K562 (cell line): ENCODE data around the gene SNX18. TPM values are rescaled to one million over a fixed set of nuclear protein-coding genes. Genes with fewer than 3 reads are reported as not detected.

Experiments
- ATAC-seq: fragments of 200-7000 bp; cut with Tn5 transposase; 3 replicates; pipeline ENCODE4 v1.9.1; 2020; ENCODE audit warnings: moderate library complexity
- BruUV-seq: library from RNA; stranded (reverse); fragments of 400-500 nt; replicated peaks from 2 replicates; lab custom pipeline; 2021; lab: Mats Ljungman, UMichigan
- CTCF ChIA-PET: fragments of 300-600 bp; formaldehyde crosslinking; extraction: SDS; loops from one replicate; lab custom pipeline; 2021; ENCODE audit warnings: low intra/inter-chr PET ratio; lab: Yijun Ruan, JAX
- POLR2A ChIA-PET: fragments of 300-600, 350-650 bp; sonication (Branson Sonifier 250); formaldehyde crosslinking; extraction: SDS; loops from one replicate; lab custom pipeline; 2021; ENCODE audit warnings: antibody characterized with exemption, inconsistent platforms; lab: Yijun Ruan, JAX
- DNase-seq, 4 experiments: peaks; one replicate each; pipeline versions ENCODE4 v3.0.0 to v3.0.0-alpha.2; 2011 to 2018; ENCODE audit warnings: low spot score in 3 of 4, mixed read lengths in 3 of 4; ENCODE audit errors: extremely low read depth in 1 of 4
- FAIRE-seq: peaks from 2 replicates; lab custom pipeline; 2011; peaks lifted over from hg19 to GRCh38; lab: Jason Lieb, UNC
- H2AFZ ChIP-seq: 2 replicates; pipeline ENCODE4 v1.6.0; 2011; ENCODE audit warnings: low read depth, low read length, control low read depth, inconsistent platforms
- H3K27ac ChIP-seq: fragments of 200-600 bp; 3 replicates; pipeline ENCODE4 v1.8.0; 2011; ENCODE audit warnings: low read depth, mild to moderate bottlenecking, control low read depth, inconsistent platforms, low read length, moderate library complexity, mixed read lengths; ENCODE audit errors: extremely low read depth
- H3K27me3 ChIP-seq, 2 experiments: fragments of 300-600 bp in 1 of 2; 2 replicates in 1 of 2; 3 replicates in 1 of 2; pipeline versions ENCODE4 v1.6.0 to v1.8.0; 2011; ENCODE audit warnings: inconsistent platforms in 2 of 2, low read length in 2 of 2, mild to moderate bottlenecking in 1 of 2, mixed read lengths in 1 of 2, moderate library complexity in 1 of 2; ENCODE audit not compliant: control insufficient read depth in 2 of 2, insufficient read depth in 2 of 2
- H3K36me3 ChIP-seq: fragments of 300-600 bp; 3 replicates; pipeline ENCODE4 v1.8.0; 2011; ENCODE audit warnings: mild to moderate bottlenecking, low read length, inconsistent platforms; ENCODE audit not compliant: control insufficient read depth, insufficient read depth
- H3K4me1 ChIP-seq, 2 experiments: fragments of 200-600 bp in 1 of 2; replicated peaks in 1 of 2; 2 replicates in 1 of 2; 3 replicates in 1 of 2; pipeline versions ENCODE4 v1.5.1 to v1.8.0; 2011; ENCODE audit warnings: inconsistent platforms in 2 of 2, low read length in 2 of 2, mild to moderate bottlenecking in 1 of 2, mixed read lengths in 1 of 2, moderate library complexity in 1 of 2; ENCODE audit not compliant: control insufficient read depth in 2 of 2, insufficient read depth in 2 of 2
- H3K4me2 ChIP-seq: 2 replicates; pipeline ENCODE4 v1.6.1; 2011; ENCODE audit warnings: low read length, control low read depth, inconsistent platforms, mixed read lengths; ENCODE audit not compliant: insufficient read depth
- H3K4me3 ChIP-seq: fragments of 200-600 bp; sonication (generic), shearing (Covaris generic); 2 replicates; pipeline ENCODE4 v1.5.1; 2016; ENCODE audit warnings: control low read depth, inconsistent platforms
- H3K79me2 ChIP-seq: fragments of 200-600 bp; 3 replicates; pipeline ENCODE4 v1.8.0; 2011; ENCODE audit warnings: low read length, inconsistent platforms; ENCODE audit not compliant: control insufficient read depth, insufficient read depth
- H3K9ac ChIP-seq, 2 experiments: 2 replicates each; pipeline versions ENCODE4 v1.6.0 to v1.6.1; 2011; ENCODE audit warnings: low read depth in 2 of 2, low read length in 2 of 2, control low read depth in 1 of 2, inconsistent platforms in 1 of 2, mild to moderate bottlenecking in 1 of 2, mixed read lengths in 1 of 2; ENCODE audit not compliant: insufficient read depth in 1 of 2
- H3K9me1 ChIP-seq: one replicate; pipeline ENCODE4 v1.6.0; 2011; ENCODE audit warnings: inconsistent platforms, mild to moderate bottlenecking, low read length, moderate library complexity; ENCODE audit not compliant: control insufficient read depth, insufficient read depth
- H3K9me3 ChIP-seq: replicated peaks from 2 replicates; pipeline ENCODE4 v1.5.1; 2011; ENCODE audit warnings: low read depth, low read length, inconsistent platforms; ENCODE audit not compliant: control insufficient read depth, insufficient read depth
- H4K20me1 ChIP-seq: replicated peaks from 2 replicates; pipeline ENCODE4 v1.6.1; 2011; ENCODE audit warnings: low read length, inconsistent platforms, mixed read lengths; ENCODE audit not compliant: control insufficient read depth, insufficient read depth
- CBX2 ChIP-seq: fragments of 200-600 bp; sonication (generic); IDR thresholded peaks from one replicate; pipeline ENCODE4 v1.6.1; 2012; ENCODE audit warnings: mild to moderate bottlenecking, low read length, inconsistent platforms; ENCODE audit not compliant: insufficient read depth, poor library complexity, severe bottlenecking
- E2F3 ChIP-seq: fragments of 250-450 bp; sonication (Bioruptor Pico); IDR thresholded peaks from 2 replicates; pipeline ENCODE4 v1.4.0; 2020; ENCODE audit warnings: mild to moderate bottlenecking
- FUS ChIP-seq: fragments of 200-400 bp; formaldehyde crosslinking; optimal IDR thresholded peaks from 2 replicates; pipeline ENCODE3; 2017; ENCODE audit warnings: low read depth, low read length
- KAT8 ChIP-seq: fragments of 450-650 bp; IDR thresholded peaks from 2 replicates; pipeline ENCODE4 v1.6.1; 2016; ENCODE audit warnings: low read depth, mild to moderate bottlenecking
- RAD21 ChIP-seq, 2 experiments: fragments of 250-450 bp in 1 of 2; fragments of 450-650 bp in 1 of 2; sonication (Bioruptor Pico) in 1 of 2; formaldehyde crosslinking in 1 of 2; IDR thresholded peaks in 1 of 2; conservative IDR thresholded peaks in 1 of 2; 2 replicates each; pipeline versions ENCODE4 v1.4.0 to v1.8.0; 2020 to 2022; ENCODE audit warnings: mild to moderate bottlenecking in 2 of 2, moderate library complexity in 1 of 2
- RCOR1 ChIP-seq, 2 experiments: IDR thresholded peaks; 2 replicates each; pipeline ENCODE4 v1.6.1; 2012; ENCODE audit warnings: low read depth in 2 of 2, low read length in 2 of 2, borderline replicate concordance in 1 of 2, improper control_type of control experiment in 1 of 2
- RFX1 ChIP-seq: fragments of 450-650 bp; IDR thresholded peaks from 2 replicates; pipeline ENCODE4 v1.6.1; 2016; ENCODE audit warnings: mild to moderate bottlenecking, moderate library complexity
- SETDB1 ChIP-seq: IDR thresholded peaks from one replicate; pipeline ENCODE4 v1.6.1; 2012; ENCODE audit warnings: low read length, control low read depth, inconsistent platforms
- SPI1 ChIP-seq: IDR thresholded peaks from 2 replicates; pipeline ENCODE4 v1.6.1; 2011; ENCODE audit warnings: low read depth, low read length, control low read depth, borderline replicate concordance
- ZNF507 ChIP-seq: conservative IDR thresholded peaks from 2 replicates; pipeline ENCODE4 v1.6.1; 2017; ENCODE audit warnings: missing genetic modification characterization, missing compliant biosample characterization
- WGBS: fragments of 100-300 bp; shearing (Covaris generic); methylation state at CpG from one replicate; pipeline ENCODE4 v1.1.6; 2016; ENCODE audit warnings: low coverage, mixed read lengths; ENCODE audit not compliant: insufficient coverage; ENCODE audit errors: missing lambda C conversion rate; 5-methylcytosine and 5-hydroxymethylcytosine counted together
- in situ Hi-C: fragments of 300-500 bp; cut with MboI; formaldehyde crosslinking; loops from 4 replicates; pipeline ENCODE4 v1.15.0; 2018; ENCODE audit warnings: inconsistent platforms, mixed read lengths
- intact Hi-C: fragments of 100-400 bp; cut with micrococcal nuclease; formaldehyde crosslinking; loops from 2 replicates; pipeline ENCODE4 v1.14.2; 2022
- polyA plus RNA-seq, 8 experiments: library from polyadenylated mRNA; depleted of rRNA in 4 of 8; stranded (reverse) in 5 of 8; unstranded in 3 of 8; fragments of >200 nt; fragmentation: Nextera tagmentation in 2 of 8; fragmentation: Illumina TruSeq in 1 of 8; extraction: Ambion mirVana in 2 of 8; extraction: Trizol in 1 of 8; gene quantifications; 2 replicates each; pipeline versions ENCODE4 v1.2.1 to v1.2.3, GENCODE V29; 2011 to 2014; ENCODE audit warnings: inconsistent platforms in 1 of 8, missing spikeins in 1 of 8
- total RNA-seq, 7 experiments: library from RNA; depleted of rRNA in 6 of 7; stranded (reverse); fragments of >200 nt in 6 of 7; fragmentation: Illumina TruSeq in 2 of 7; extraction: Trizol in 2 of 7; gene quantifications; 2 replicates each; pipeline versions ENCODE4 v1.2.1 to v1.2.3, GENCODE V29; 2011 to 2021; ENCODE audit warnings: low replicate concordance in 1 of 7
- TF ChIP-seq, protein P1 (sequence below): sonication (generic); formaldehyde crosslinking; IDR thresholded peaks from 2 replicates; pipeline ENCODE4 v1.9.0; 2022; ENCODE audit warnings: mild to moderate bottlenecking, missing genetic modification reagents
- TF ChIP-seq, protein P2 (sequence below): sonication (generic); formaldehyde crosslinking; IDR thresholded peaks from 2 replicates; pipeline ENCODE4 v1.8.0; 2022; ENCODE audit warnings: missing genetic modification reagents, mild to moderate bottlenecking, moderate library complexity, borderline replicate concordance

The SNX18 gene
- total and polyA plus RNA-seq, 9 of the 15 experiments (the other 6 are each of a cell fraction or from before 2014, with no cell fraction given) = 2.3 to 8.8 (median 6.0) TPM

DNA sequence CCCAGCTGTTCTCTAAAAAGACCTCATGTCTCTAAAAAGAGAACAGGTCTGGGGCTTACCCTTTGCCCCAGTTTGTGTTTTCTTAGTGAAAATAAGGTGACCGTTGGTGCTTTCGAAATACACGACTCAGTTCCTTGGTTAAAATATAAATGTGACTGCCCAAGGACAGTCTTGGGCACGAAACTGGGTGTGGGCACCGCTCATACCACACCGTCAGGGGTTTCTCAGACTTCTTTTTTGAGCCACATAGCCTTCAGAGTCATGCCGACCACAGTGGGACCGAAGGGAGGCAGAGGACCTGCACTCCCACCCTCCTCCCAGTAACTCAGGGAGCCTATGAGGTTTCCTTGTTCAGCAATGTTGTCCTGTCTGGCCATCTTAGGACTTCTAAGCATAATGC, 6.5 kb downstream of the SNX18 start:
- H2AFZ ChIP-seq = no peak overlapping the region
- POLR2A ChIA-PET = interaction anchor here (0.9 to 1.6 kb wide), 2 partner anchors 10 to 312 kb away, joined by 3 to 4 read pairs; no protein-coding TSS in a partner anchor
- no peak for TF ChIP-seq RAD21 (CRISPR knock-in tag; conservative IDR thresholded peaks at IDR 0.05 in 1 of 2, IDR thresholded peaks at IDR 0.05 in 1 of 2)
- TF ChIP-seq RCOR1 (IDR thresholded peaks at IDR 0.05; ENCODE audit: borderline replicate concordance in 1 of 2, low read depth in 2 of 2, low read length in 2 of 2) = no peak
- TF ChIP-seq, protein P1, sequence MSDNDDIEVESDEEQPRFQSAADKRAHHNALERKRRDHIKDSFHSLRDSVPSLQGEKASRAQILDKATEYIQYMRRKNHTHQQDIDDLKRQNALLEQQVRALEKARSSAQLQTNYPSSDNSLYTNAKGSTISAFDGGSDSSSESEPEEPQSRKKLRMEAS = no peak
- H3K4me1 ChIP-seq = peaks cover 8 to 9% of the 10 kb centered on the region in 2 experiments; a peak in 4 of 5 replicates
- H3K27ac ChIP-seq = no peak overlapping the region
- peaks cover 10% of the 10 kb centered on the region for H4K20me1 ChIP-seq
- H3K4me2 ChIP-seq = no peak overlapping the region
- ATAC-seq (no peak), FAIRE-seq (no peak), DNase-seq (no peak)
- H3K9me3 ChIP-seq = no peaks in the 10 kb centered on the region
- intact Hi-C loops (no loop called here), in situ Hi-C loops (no loop called here)
- H3K9me1 ChIP-seq = no peaks in the 10 kb centered on the region
- 76% methylated on average over 8 of the region's 8 CpGs for WGBS
- no peak overlapping the region for H3K9ac ChIP-seq
- no peak overlapping the region for H3K4me3 ChIP-seq
- BruUV-seq = no TSS peak
- no peaks in the 10 kb centered on the region for H3K27me3 ChIP-seq
- H3K79me2 ChIP-seq = peaks cover 23% of the 10 kb centered on the region
- peaks cover 6% of the 10 kb centered on the region; the same call in 1 of the 3 replicates for H3K36me3 ChIP-seq
- CTCF ChIA-PET = no interaction called here

DNA sequence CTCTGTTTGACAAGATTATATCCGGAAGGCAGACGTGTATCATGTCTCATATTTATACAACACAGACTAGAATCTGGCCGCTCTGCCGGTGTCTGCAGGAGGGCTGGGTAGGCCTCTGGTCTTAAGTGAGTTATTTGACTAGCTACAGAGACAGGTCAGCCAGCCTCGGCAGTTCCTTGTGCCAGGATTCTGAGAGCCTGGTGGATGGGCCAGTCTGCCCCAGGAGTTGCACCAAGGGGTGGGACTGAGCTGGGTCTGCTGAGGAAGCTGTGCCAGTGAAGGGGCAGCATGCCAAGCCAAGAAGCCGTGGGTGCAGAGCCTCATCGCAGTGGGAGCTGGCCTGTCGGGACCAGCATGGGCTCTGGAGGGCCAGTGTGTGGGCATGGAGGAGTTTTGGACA, 7.1 kb downstream of the SNX18 start:
- ATAC-seq (no peak), DNase-seq (no peak), FAIRE-seq (no peak)
- Histone ChIP-seq H3K27ac (no peak overlapping the region), H3K9ac (peak overlapping the region in 1 of 2 experiments; percentile 63; a peak in 2 of 4 replicates), H3K4me1 (peaks cover 3 to 4% of the 10 kb centered on the region in 2 experiments; a peak in 3 of 5 replicates), H3K4me3 (no peak overlapping the region), H4K20me1 (peaks cover 10% of the 10 kb centered on the region), H3K27me3 (no peaks in the 10 kb centered on the region), H3K4me2 (no peak overlapping the region), H2AFZ (no peak overlapping the region), H3K36me3 (no peaks in the 10 kb centered on the region), H3K9me3 (no peaks in the 10 kb centered on the region), H3K9me1 (no peaks in the 10 kb centered on the region), H3K79me2 (peaks cover 18% of the 10 kb centered on the region)
- CTCF ChIA-PET = no interaction called here
- intact Hi-C loops = no loop called here
- in situ Hi-C loops = no loop called here
- POLR2A ChIA-PET = interaction anchor here (0.5 to 1.0 kb wide), 4 partner anchors 13 to 314 kb away, joined by 4 to 5 read pairs (median 4); no protein-coding TSS in a partner anchor
- WGBS = 64% methylated on average over 8 of the region's 8 CpGs
- no TSS peak for BruUV-seq
- no peak for TF ChIP-seq E2F3 (CRISPR knock-in tag)
- TF ChIP-seq, protein P2, sequence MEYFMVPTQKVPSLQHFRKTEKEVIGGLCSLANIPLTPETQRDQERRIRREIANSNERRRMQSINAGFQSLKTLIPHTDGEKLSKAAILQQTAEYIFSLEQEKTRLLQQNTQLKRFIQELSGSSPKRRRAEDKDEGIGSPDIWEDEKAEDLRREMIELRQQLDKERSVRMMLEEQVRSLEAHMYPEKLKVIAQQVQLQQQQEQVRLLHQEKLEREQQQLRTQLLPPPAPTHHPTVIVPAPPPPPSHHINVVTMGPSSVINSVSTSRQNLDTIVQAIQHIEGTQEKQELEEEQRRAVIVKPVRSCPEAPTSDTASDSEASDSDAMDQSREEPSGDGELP (CRISPR knock-in tag) = no peak
- TF ChIP-seq RFX1 = no peak
- TF ChIP-seq SPI1 = no peak
- no peak for TF ChIP-seq FUS
- TF ChIP-seq ZNF507 (tag) = no peak
- no peak for TF ChIP-seq SETDB1
- TF ChIP-seq CBX2 = no peak
- TF ChIP-seq KAT8 = no peak
